Muscle layer of colon (tissue), 2 donors: ENCODE measurements around the gene DOHH.
"Not testable (repeated sequence)": the region's sequence is repeated elsewhere in the genome, so short reads cannot be mapped to it uniquely, and the experiment has no call there.

ENCODE experiments used
- H3K27ac ChIP-seq: one replicate; pipeline ENCODE4 v1.7.0; 2013; ENCODE audit warnings: low read depth, mild to moderate bottlenecking, low read length, moderate library complexity
- H3K27me3 ChIP-seq, 2 donors: one replicate each; pipeline ENCODE4 v1.7.0; 2013; ENCODE audit warnings: low read length in 2 of 2, mild to moderate bottlenecking in 2 of 2; ENCODE audit not compliant: insufficient read depth in 2 of 2, control insufficient read depth in 1 of 2
- H3K36me3 ChIP-seq: one replicate; pipeline ENCODE4 v1.7.0; 2013; ENCODE audit warnings: mild to moderate bottlenecking, low read length; ENCODE audit not compliant: insufficient read depth
- H3K4me1 ChIP-seq: one replicate; pipeline ENCODE4 v1.7.0; 2013; ENCODE audit warnings: mild to moderate bottlenecking, low read length; ENCODE audit not compliant: insufficient read depth
- H3K4me3 ChIP-seq, 2 donors: one replicate each; pipeline ENCODE4 v1.7.0; 2013; ENCODE audit warnings: low read length in 2 of 2, low read depth in 1 of 2, mild to moderate bottlenecking in 1 of 2, moderate library complexity in 1 of 2
- H3K9ac ChIP-seq: one replicate; pipeline ENCODE4 v1.7.0; 2013; ENCODE audit warnings: low read length
- H3K9me3 ChIP-seq: one replicate; pipeline ENCODE4 v1.7.0; 2013; ENCODE audit warnings: mild to moderate bottlenecking, low read length
- donor health status: abdominal sarcoma.
- donor health status: Adenocarcinoma of cecum.

The DOHH gene

GRCh38 chr19:3533033-3533432 lies 32.6 kb upstream of the DOHH start:
- H3K27me3 ChIP-seq, result no peaks in the 10 kb centered on the region
- no peaks in the 10 kb centered on the region for H3K4me1 ChIP-seq
- H3K27ac ChIP-seq, result no peak overlapping the region
- no peak overlapping the region for H3K4me3 ChIP-seq
- H3K9me3 ChIP-seq, result no peaks in the 10 kb centered on the region
- no peak overlapping the region for H3K9ac ChIP-seq
- peaks cover 40% of the 10 kb centered on the region for H3K36me3 ChIP-seq

GRCh38 chr19:3532154-3532786 lies 31.8 kb upstream of the DOHH start:
- H3K9ac ChIP-seq, result no peak overlapping the region
- no peaks in the 10 kb centered on the region for H3K9me3 ChIP-seq
- H3K27ac ChIP-seq, result no peak overlapping the region
- H3K4me3 ChIP-seq, result no peak overlapping the region
- H3K36me3 ChIP-seq, result peaks cover 46% of the 10 kb centered on the region
- H3K4me1 ChIP-seq, result no peaks in the 10 kb centered on the region
- H3K27me3 ChIP-seq, result no peaks in the 10 kb centered on the region

DNA sequence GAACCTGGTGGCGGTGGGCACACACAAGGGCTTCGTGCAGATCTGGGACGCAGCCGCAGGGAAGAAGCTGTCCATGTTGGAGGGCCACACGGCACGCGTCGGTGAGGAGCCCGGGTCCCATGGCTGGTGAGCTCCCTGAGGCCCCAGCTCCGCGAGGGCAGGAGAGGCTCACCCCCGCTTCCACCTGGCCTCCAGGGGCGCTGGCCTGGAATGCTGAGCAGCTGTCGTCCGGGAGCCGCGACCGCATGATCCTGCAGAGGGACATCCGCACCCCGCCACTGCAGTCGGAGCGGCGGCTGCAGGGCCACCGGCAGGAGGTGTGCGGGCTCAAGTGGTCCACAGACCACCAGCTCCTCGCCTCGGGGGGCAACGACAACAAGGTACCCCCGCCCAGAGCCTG lies 31.2 kb upstream of the DOHH start:
- Histone ChIP-seq H3K4me1 (no peaks in the 10 kb centered on the region), H3K36me3 (peaks cover 51% of the 10 kb centered on the region)

GRCh38 chr19:3530389-3530788 lies 29.9 kb upstream of the DOHH start:
- peaks cover 52% of the 10 kb centered on the region for H3K36me3 ChIP-seq

More for the DNA sequence above, 31.2 kb upstream of the DOHH start:
- no peaks in the 10 kb centered on the region for H3K27me3 ChIP-seq
- no peak overlapping the region for H3K4me3 ChIP-seq
- no peak overlapping the region for H3K9ac ChIP-seq
- H3K27ac ChIP-seq, result no peak overlapping the region
- no peaks in the 10 kb centered on the region for H3K9me3 ChIP-seq

GRCh38 chr19:3529299-3529698 lies 28.8 kb upstream of the DOHH start:
- H3K9ac ChIP-seq, H3K4me1 ChIP-seq, H3K27me3 ChIP-seq, H3K9me3 ChIP-seq, H3K4me3 ChIP-seq, H3K27ac ChIP-seq: not testable (repeated sequence)
- peaks cover 55% of the 10 kb centered on the region for H3K36me3 ChIP-seq

More at GRCh38 chr19:3530389-3530788, 29.9 kb upstream of the DOHH start:
- Histone ChIP-seq H3K9ac (no peak overlapping the region), H3K4me3 (no peak overlapping the region), H3K27me3 (no peaks in the 10 kb centered on the region), H3K4me1 (no peaks in the 10 kb centered on the region), H3K9me3 (no peaks in the 10 kb centered on the region), H3K27ac (no peak overlapping the region)

DNA sequence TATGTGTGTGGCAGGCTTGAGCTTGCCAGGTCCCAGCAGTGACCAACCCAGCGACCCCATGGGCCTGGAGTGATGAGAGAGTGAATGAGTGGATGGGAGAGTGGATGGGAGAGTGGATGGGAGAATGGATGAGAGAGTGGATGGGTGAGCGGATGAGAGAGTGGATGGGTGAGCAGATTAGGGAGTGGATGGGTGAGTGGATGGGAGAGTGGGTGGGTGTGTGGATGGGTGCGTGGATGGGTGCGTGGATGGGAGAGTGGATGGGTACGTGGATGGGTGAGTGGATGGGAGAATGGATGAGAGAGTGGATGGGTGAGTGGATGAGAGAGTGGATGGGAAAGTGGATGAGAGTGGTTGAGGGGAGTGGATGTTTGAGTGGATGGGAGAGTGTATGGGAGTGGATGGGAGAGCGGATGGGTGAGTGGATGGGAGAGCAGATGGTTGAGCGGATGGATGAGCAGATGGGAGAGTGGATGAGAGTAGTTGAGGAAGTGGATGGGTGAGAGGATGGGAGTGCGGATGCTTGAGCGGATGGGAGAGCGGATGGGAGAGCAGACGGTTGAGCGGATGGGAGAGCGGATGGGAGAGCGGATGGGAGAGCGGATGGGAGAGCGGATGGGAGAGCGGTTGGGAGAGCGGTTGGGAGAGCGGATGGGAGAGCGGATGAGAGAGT lies 28.2 kb upstream of the DOHH start:
- no peaks in the 10 kb centered on the region for H3K9me3 ChIP-seq
- H3K4me1 ChIP-seq, result no peaks in the 10 kb centered on the region
- H3K36me3 ChIP-seq, result peaks cover 60% of the 10 kb centered on the region
- no peaks in the 10 kb centered on the region for H3K27me3 ChIP-seq
- H3K9ac ChIP-seq, result no peak overlapping the region
- no peak overlapping the region for H3K4me3 ChIP-seq
- no peak overlapping the region for H3K27ac ChIP-seq

- no peak overlapping the region for H3K27ac ChIP-seq
- no peaks in the 10 kb centered on the region for H3K4me1 ChIP-seq
- no peak overlapping the region for H3K9ac ChIP-seq
- H3K4me3 ChIP-seq, result no peak overlapping the region
- H3K36me3 ChIP-seq, result peaks cover 59% of the 10 kb centered on the region
- H3K9me3 ChIP-seq, result no peaks in the 10 kb centered on the region
- no peaks in the 10 kb centered on the region for H3K27me3 ChIP-seq
These were observed 27.6 kb upstream of the DOHH start for GRCh38 chr19:3528080-3528479.

DNA sequence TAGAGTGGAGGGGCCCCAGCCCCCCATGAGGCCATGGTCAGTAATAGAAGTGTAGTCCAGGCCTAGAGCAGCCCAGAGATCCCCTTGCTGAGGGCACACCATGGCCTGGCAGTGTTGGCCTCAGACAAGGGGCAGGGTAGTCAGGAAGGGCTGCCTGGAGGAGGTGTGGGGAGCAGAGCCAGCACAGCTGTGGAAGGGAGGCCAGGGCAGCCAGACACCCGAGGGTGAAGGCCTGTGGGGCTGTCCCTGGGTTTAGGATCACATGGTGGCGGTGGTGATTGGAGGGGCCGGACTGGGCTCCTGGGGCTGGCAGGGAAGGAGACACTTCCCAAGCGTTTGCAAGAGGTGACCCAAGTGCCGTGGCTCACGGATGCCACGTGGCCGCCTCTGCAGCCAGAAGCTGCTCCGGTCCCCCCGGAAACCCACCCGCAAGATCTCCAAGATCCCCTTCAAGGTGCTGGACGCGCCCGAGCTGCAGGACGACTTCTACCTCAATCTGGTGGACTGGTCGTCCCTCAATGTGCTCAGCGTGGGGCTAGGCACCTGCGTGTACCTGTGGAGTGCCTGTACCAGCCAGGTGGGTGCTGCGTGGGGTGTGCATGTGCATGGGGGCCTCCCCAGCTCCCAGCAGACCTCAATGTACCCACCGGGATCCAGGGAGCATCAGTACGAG lies 26.9 kb upstream of the DOHH start:
- Histone ChIP-seq H3K9ac (no peak overlapping the region), H3K27me3 (no peaks in the 10 kb centered on the region), H3K4me3 (no peak overlapping the region), H3K9me3 (no peaks in the 10 kb centered on the region), H3K27ac (no peak overlapping the region), H3K36me3 (peaks cover 58% of the 10 kb centered on the region), H3K4me1 (no peaks in the 10 kb centered on the region)

DNA sequence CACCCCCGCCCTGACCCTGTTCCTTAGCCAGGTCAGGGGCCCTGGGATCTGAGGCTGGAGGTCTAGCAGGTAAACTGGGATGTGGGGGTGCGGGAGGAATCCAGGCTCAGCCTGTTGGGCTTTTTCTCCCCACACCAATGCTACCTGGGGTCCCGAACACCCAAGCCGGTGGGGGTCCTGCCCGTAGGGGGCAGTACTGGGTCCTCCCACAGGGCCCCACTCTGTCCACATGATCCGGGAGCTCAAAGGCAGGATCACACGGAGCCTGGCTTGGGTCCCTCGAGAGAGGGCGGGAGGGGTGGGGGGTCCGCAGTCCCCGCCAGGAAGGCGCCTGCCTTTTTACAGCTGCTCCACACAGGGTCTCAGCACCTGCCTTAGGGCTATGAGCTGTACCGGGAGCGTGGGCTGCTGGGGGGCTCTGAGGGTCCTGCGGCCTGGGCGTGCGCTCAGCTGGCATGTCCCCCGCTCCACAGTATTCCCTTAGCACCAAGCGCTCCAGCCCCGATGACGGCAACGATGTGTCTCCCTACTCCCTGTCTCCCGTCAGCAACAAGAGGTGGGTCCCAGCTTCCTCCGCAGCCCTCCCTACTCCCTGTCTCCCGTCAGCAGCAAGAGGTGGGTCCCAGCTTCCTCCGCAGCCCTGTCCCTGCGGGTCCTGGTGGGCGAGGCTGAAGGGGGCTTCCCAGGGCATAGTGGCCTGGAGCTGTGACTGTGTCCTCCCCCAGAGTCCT lies 26.2 kb upstream of the DOHH start:
- no peaks in the 10 kb centered on the region for H3K4me1 ChIP-seq
- no peak overlapping the region for H3K4me3 ChIP-seq
- H3K36me3 ChIP-seq, result peaks cover 58% of the 10 kb centered on the region
- H3K9me3 ChIP-seq, result no peaks in the 10 kb centered on the region
- no peak overlapping the region for H3K27ac ChIP-seq
- H3K9ac ChIP-seq, result no peak overlapping the region
- no peaks in the 10 kb centered on the region for H3K27me3 ChIP-seq

DNA sequence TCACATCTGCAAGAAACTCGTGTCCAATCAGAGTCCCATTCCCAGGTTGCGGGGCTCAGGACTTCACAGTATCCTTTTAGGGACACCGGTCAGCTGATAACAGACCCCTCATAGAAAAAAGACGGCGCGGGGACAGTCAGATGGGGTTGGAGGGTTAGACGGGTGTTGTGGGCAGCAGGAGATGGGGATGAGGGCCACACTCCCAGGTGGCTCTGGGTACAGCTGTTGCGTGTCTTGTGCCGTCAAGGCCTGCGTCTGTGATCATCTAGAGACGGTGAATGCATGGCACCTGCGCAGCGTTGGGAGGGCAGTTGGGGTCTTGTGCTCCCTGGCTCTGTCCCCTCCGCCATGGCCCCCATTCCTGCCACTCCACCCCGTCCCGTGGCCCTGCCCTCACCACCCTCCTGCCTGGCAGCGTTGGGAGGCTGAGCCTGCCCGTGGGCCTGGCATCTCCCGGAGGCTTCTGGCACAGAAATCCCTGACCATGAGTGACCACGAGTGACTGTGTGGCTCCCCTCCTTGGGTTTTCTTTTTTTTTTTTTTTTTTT lies 24.5 kb upstream of the DOHH start:
- H3K9me3 ChIP-seq, result no peaks in the 10 kb centered on the region
- peaks cover 46% of the 10 kb centered on the region for H3K36me3 ChIP-seq
- no peaks in the 10 kb centered on the region for H3K27me3 ChIP-seq
- no peaks in the 10 kb centered on the region for H3K4me1 ChIP-seq
- no peak overlapping the region for H3K27ac ChIP-seq
- no peak overlapping the region for H3K9ac ChIP-seq
- H3K4me3 ChIP-seq, result no peak overlapping the region
